ENCODE results near the gene IMMP2L.

The IMMP2L gene

GRCh38 chr7:110637252-110637651, 925.0 kb downstream of the IMMP2L start:
- no peak overlapping the region for H2AFZ ChIP-seq (ENCODE audit: low read length)
- no peaks in the 10 kb centered on the region for H3K79me2 ChIP-seq (ENCODE audit: insufficient read depth, low read length)
- H3K4me2 ChIP-seq (ENCODE audit: low read depth, low read length, poor library complexity, severe bottlenecking) = no peak overlapping the region
- no peaks in the 10 kb centered on the region for H4K20me1 ChIP-seq (ENCODE audit: insufficient read depth, low read length, poor library complexity, severe bottlenecking)
- no peaks in the 10 kb centered on the region for H3K9me2 ChIP-seq (replicated peaks; ENCODE audit: low read depth, low read length)
- no peaks in the 10 kb centered on the region for H3K4me1 ChIP-seq (ENCODE audit: insufficient read depth, low read length, poor library complexity, severe bottlenecking)
- H3K27me3 ChIP-seq (ENCODE audit: insufficient read depth, low read length, poor library complexity, severe bottlenecking) = no peaks in the 10 kb centered on the region
- H3K9me3 ChIP-seq (ENCODE audit: insufficient read depth, low read depth, low read length) = no peaks in the 10 kb centered on the region
- H3K36me3 ChIP-seq (ENCODE audit: insufficient read depth, low read length) = no peaks in the 10 kb centered on the region
- no peaks in the 10 kb centered on the region for H3F3A ChIP-seq (ENCODE audit: low read depth)
- TF ChIP-seq CTCF (conservative IDR thresholded peaks at IDR 0.05; ENCODE audit: low read length) (no peak), EZH2phosphoT487 (IDR thresholded peaks at IDR 0.05; ENCODE audit: borderline replicate concordance) (no peak)
- H3K4me3 ChIP-seq (ENCODE audit: low read length, poor library complexity, severe bottlenecking) = no peak overlapping the region
- no peak overlapping the region for H3K9ac ChIP-seq (ENCODE audit: low read depth, low read length, poor library complexity, severe bottlenecking)

- no peaks in the 10 kb centered on the region for H3K36me3 ChIP-seq (ENCODE audit: insufficient read depth, low read length)
Observed at GRCh38 chr7:110633313-110633712, 929.0 kb downstream of the IMMP2L start.

DNA sequence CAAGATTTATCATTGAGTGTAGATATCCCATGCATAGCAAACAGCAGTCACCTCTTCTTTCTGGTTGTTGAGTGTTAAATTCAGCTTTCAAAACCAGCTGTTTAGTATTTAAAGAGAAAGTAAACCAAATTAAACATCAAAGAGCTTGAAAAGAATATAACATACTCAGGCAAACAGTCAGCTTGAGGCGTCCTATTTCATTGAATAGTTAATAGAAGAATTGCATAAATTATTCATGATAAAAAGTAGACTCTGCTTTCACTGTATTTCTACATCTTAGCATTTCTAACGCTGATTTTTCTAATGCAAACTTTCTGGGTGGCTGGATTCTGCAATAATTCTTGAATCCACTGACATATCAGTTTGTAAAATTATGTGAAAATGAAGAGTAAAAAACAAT, 935.9 kb downstream of the IMMP2L start:
- Histone ChIP-seq H3K9me2 (replicated peaks; ENCODE audit: low read depth, low read length) (no peaks in the 10 kb centered on the region), H4K20me1 (ENCODE audit: insufficient read depth, low read length, poor library complexity, severe bottlenecking) (no peaks in the 10 kb centered on the region), H3K4me2 (ENCODE audit: low read depth, low read length, poor library complexity, severe bottlenecking) (no peak overlapping the region), H3K9ac (ENCODE audit: low read depth, low read length, poor library complexity, severe bottlenecking) (no peak overlapping the region), H3K79me2 (ENCODE audit: insufficient read depth, low read length) (no peaks in the 10 kb centered on the region), H3K4me1 (ENCODE audit: insufficient read depth, low read length, poor library complexity, severe bottlenecking) (no peaks in the 10 kb centered on the region), H3K36me3 (ENCODE audit: insufficient read depth, low read length) (no peaks in the 10 kb centered on the region), H3K9me3 (ENCODE audit: insufficient read depth, low read depth, low read length) (no peaks in the 10 kb centered on the region), H2AFZ (ENCODE audit: low read length) (no peak overlapping the region), H3F3A (ENCODE audit: low read depth) (no peaks in the 10 kb centered on the region), H3K27me3 (ENCODE audit: insufficient read depth, low read length, poor library complexity, severe bottlenecking) (no peaks in the 10 kb centered on the region), H3K4me3 (ENCODE audit: low read length, poor library complexity, severe bottlenecking) (no peak overlapping the region)
- TF ChIP-seq CTCF (conservative IDR thresholded peaks at IDR 0.05; ENCODE audit: low read length) (no peak), EZH2phosphoT487 (IDR thresholded peaks at IDR 0.05; ENCODE audit: borderline replicate concordance) (no peak)

More at GRCh38 chr7:110633313-110633712, 929.0 kb downstream of the IMMP2L start:
- TF ChIP-seq EZH2phosphoT487 (IDR thresholded peaks at IDR 0.05; ENCODE audit: borderline replicate concordance) (no peak), CTCF (conservative IDR thresholded peaks at IDR 0.05; ENCODE audit: low read length) (no peak)
- Histone ChIP-seq H4K20me1 (ENCODE audit: insufficient read depth, low read length, poor library complexity, severe bottlenecking) (no peaks in the 10 kb centered on the region), H3K9me2 (replicated peaks; ENCODE audit: low read depth, low read length) (no peaks in the 10 kb centered on the region), H3F3A (ENCODE audit: low read depth) (no peaks in the 10 kb centered on the region), H2AFZ (ENCODE audit: low read length) (no peak overlapping the region), H3K4me3 (ENCODE audit: low read length, poor library complexity, severe bottlenecking) (no peak overlapping the region), H3K4me1 (ENCODE audit: insufficient read depth, low read length, poor library complexity, severe bottlenecking) (no peaks in the 10 kb centered on the region), H3K27me3 (ENCODE audit: insufficient read depth, low read length, poor library complexity, severe bottlenecking) (no peaks in the 10 kb centered on the region), H3K79me2 (ENCODE audit: insufficient read depth, low read length) (no peaks in the 10 kb centered on the region), H3K9me3 (ENCODE audit: insufficient read depth, low read depth, low read length) (no peaks in the 10 kb centered on the region), H3K4me2 (ENCODE audit: low read depth, low read length, poor library complexity, severe bottlenecking) (no peak overlapping the region), H3K9ac (ENCODE audit: low read depth, low read length, poor library complexity, severe bottlenecking) (no peak overlapping the region)

Data from Loucy (cell line).